GM21619 (cell line): Measurements from ENCODE around the gene PSD4.

Experiments
- ATAC-seq: cut with Tn5 transposase; IDR thresholded peaks from one replicate; pipeline ENCODE4 v1.9.1; 2021; ENCODE audit not compliant: unreplicated experiment

Gene PSD4

DNA sequence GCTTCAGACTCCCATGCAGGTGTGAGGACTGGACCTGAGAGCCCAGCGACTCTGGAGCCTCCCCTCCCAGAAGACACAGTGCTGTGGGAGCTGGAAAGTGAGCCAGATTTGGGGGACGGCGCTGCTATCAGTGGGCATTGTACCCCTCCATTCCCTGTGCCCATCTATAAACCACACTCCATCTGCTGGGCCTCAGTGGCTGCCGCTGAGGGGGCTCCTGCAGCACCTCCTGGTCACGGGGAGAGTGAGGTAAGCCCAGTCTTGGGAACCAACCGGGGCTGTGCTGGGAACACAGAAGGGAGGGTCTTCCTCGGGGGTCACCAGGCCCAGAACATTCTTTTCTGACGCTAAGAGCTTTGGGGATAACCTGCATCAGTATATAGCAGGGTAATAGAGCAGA lies 9.5 kb downstream of the PSD4 start:
- no peak for ATAC-seq

GRCh38 chr2:113183703-113184102 lies 9.9 kb downstream of the PSD4 start:
- no peak for ATAC-seq

- no peak for ATAC-seq
These were observed 10.9 kb downstream of the PSD4 start for GRCh38 chr2:113184531-113185230.

- no peak for ATAC-seq
These were observed 12.1 kb downstream of the PSD4 start for GRCh38 chr2:113185664-113186432.

DNA sequence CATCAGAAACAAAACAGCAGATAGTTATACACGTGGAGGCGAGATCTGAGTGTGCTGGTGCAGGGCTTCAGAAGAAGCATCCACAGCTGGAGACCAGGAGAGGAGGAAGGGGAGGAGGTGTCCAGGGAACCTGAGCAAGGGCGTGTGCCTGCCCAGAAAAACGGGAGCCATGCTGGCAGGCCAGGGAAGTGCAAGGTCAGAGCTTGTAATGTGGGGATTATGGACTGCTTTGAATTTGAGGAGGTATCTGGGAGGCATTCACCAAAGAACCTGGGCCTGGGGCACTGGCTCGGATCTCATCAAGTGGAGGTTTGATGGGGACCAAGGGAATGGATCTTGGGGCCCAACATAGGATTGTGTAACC lies 12.6 kb downstream of the PSD4 start:
- no peak for ATAC-seq

- ATAC-seq: no peak
These were observed 14.0 kb downstream of the PSD4 start for GRCh38 chr2:113187771-113188170.

- no peak for ATAC-seq
These were observed 17.1 kb downstream of the PSD4 start for GRCh38 chr2:113190871-113191270.

GRCh38 chr2:113192459-113193100 lies 18.8 kb downstream of the PSD4 start:
- ATAC-seq: no peak

DNA sequence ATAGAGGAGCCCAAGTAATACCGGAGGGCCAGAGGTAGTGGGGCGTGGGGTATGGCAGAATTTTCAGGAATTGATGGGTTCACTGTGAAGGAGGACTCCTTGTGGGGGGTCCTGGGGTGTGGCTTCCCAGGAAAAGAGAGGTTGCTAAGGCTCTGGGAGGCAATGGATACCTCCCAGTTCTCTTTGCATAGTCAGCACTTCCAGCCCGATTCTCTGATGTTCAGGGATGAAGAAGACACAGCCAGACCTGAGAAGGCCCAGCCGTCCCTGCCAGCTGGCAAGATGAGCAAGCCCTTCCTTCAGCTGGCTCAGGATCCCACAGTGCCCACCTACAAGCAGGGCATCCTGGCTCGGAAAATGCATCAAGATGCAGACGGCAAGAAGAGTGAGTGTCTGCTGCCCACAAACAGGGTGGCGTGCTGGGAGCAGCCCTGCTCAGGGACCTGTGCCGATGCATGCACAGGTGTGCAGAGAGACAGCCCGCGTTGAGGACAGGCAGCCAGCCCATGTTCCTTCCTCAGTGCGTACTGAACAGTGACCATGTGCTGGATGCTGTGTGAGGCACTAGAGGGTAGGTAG lies 22.2 kb downstream of the PSD4 start:
- no peak for ATAC-seq

- ATAC-seq: no peak
These were observed 23.1 kb downstream of the PSD4 start for GRCh38 chr2:113196839-113197238.

DNA sequence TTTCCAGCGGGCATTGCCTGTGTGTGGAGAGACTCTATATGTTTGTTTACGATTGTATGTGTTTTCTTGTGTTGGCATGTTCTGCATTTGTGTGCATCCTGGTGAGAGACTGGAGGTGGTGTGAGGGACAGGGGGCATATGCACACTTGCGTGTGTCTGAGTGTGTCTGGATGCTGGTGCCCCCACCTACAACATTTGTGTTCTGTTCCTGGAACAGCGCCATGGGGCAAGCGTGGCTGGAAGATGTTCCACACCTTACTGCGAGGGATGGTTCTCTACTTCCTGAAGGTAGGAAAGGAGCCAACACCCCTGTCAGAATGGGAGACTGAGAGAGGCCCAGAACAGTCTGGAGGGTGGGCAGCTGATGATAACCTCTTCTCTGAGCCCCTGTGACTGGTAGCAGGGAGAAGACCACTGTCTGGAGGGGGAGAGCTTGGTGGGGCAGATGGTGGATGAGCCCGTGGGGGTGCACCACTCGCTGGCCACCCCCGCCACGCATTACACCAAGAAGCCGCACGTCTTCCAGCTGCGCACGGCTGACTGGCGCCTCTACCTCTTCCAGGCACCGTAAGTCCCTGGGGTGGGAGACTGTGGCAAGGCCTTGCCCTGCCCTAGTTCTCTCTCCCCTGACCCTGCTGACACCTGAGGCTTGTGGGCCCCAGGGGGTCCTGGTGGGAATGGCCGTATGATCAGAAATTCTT lies 23.7 kb downstream of the PSD4 start:
- ATAC-seq: no peak

DNA sequence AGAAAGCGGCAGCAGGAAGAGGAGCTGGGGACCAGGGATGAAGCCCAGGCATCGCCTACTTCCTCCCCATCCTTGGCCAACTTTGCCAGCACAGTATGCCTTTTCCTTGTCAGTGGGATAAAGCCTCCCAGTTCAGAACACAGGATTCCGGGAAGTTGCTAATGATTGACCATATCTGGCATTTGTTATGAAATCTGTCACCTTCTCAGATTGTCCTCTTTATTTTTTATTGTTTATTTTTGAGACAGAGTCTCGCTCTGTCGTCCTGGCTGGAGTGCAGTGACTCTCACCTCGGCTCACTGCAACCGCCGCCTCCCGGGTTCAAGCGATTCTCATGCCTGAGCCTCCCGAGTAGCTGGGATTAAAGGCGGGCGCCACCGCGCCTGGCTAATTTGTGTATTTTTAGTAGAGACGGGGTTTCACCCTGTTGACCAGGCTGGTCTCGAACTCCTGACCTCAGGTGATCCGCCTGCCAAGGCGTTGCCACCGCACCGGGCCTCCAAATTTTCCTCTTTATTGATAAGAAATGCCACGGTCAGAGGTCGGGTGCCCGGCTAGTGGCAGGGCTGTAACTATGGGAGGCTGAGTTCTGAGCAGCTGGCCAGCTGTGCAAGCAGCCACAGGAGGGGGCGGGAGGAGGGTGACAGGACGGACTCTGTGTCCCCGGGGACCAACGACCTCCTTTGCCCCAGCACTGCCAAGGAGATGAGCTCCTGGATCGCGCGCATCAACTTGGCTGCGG lies 24.4 kb downstream of the PSD4 start:
- no peak for ATAC-seq

- ATAC-seq: peak; percentile 39
These were observed 25.2 kb downstream of the PSD4 start for GRCh38 chr2:113198790-113199612.

DNA sequence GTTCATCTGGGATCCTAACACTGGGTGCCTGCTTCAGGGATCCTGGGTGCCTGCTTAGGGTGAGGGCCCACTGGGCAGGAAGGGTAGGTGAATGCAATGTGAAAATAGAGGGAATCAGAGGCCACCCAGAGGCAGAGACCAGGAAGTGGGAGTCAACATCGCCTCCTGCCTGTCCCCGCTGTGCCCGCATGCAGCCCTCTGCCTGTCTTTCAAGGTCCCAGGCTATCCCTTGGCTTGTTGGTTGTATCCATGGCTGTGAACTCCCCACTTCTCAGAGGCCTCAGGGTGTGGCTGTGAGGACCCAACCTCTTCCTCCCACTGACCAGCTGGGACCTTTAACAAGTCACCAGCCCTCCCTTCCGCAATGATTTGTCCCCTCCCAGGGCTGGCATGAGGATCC lies 26.5 kb downstream of the PSD4 start:
- no peak for ATAC-seq

DNA sequence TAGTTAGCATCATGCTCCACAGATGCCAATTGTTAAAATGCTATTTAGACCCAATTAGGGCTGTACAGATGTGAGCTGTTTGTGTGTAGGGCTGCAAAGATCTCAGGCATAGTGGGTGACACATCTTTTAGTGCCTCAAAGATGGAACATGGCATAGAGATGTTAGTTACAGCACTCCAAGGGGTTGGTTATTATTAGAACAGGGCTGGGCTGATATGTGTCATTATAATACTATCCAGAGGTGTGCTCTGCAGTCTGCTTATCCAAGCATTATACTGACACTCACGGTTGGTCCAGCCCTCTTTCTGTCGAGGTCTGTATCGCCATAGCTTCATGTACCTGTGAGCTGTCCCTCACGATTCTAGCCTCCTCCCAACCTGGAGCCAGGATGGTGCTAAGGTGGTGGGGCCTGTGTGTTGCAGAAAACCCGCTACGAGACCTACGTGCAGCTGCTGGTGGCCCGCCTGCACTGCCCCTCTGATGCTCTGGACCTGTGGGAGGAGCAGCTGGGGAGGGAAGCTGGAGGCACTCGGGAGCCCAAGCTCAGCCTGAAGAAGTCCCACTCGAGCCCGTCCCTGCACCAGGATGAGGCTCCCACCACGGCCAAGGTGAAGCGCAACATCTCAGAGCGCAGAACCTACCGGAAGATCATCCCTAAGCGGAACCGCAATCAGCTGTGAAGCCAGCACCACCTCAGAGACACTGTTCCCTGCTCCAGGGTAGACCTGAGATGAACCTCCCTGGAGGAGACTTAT lies 27.1 kb downstream of the PSD4 start:
- no peak for ATAC-seq

- ATAC-seq: no peak
These were observed 27.9 kb downstream of the PSD4 start for GRCh38 chr2:113201496-113202304.

DNA sequence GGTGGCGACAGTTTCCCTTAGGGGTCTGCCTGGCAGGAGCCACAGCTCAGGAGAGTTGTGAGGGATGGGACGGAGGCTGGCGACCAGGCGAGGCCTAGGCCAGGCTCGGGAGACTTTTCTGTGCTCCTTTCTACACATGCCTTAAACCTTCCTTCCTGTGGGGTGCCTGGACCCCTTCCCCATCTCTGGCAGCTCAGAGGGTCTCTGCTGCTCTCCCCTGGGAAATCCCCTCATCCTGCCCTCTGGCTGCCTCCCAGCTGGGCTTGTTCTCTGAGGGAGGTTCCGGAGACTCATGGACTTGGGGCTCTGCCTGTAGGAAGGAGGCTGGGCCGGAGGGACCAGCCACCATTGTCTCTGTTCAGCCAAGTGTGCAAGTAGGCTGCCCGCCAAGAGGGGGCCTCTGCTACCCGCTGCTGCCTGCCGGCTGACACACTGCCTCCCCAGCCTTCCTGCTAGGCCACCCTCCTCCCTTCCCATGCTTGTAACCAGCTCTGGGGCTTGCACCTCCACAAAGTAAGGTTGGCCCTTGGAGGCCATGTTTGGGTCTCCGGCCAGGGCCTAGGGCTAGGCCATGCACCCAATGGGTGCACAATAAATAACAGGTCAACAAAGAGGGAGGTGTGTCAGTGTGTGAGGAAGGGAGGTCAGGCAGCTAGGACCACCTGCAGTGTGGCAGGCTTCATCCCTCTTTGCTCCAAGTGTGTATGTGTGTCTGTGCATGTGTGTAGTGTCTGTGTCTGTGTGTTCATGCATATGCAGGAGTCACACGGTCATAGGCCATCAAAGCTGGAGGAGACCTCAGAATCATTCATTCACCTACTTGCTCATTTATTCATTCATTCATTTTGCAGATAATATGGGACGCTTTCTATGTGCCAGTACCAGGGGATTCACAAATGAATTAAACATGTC lies 28.8 kb downstream of the PSD4 start:
- ATAC-seq: no peak
